PC-3 (cell line): ENCODE data around the gene TFIP11.
A peak's percentile ranks its signal among the peaks of the same experiment; 100 is the strongest.

ENCODE experiments used
- CTCF ChIP-seq: fragments of 300-600 bp; sonication (generic); conservative IDR thresholded peaks from 2 replicates; pipeline ENCODE4 v1.5.1; 2017; ENCODE audit warnings: antibody characterized with exemption, low read depth, mild to moderate bottlenecking, low read length
- EZH2 ChIP-seq: fragments of 300-600 bp; sonication (generic); IDR thresholded peaks from one replicate; pipeline ENCODE4 v1.6.1; 2017; ENCODE audit warnings: antibody characterized with exemption, mild to moderate bottlenecking, low read length; ENCODE audit not compliant: unreplicated experiment

GRCh38 chr22:26461188-26461810 lies 51.0 kb downstream of the TFIP11 start:
- TF ChIP-seq CTCF, result peak; percentile 73
- TF ChIP-seq EZH2, result no peak
